ENCODE results near the gene NOXO1. TPM values are rescaled to one million over a fixed set of nuclear protein-coding genes. Genes with fewer than 3 reads are reported as not detected.

NOXO1 gene
- total RNA-seq, 2 experiments from 2014 or later: not detected

DNA sequence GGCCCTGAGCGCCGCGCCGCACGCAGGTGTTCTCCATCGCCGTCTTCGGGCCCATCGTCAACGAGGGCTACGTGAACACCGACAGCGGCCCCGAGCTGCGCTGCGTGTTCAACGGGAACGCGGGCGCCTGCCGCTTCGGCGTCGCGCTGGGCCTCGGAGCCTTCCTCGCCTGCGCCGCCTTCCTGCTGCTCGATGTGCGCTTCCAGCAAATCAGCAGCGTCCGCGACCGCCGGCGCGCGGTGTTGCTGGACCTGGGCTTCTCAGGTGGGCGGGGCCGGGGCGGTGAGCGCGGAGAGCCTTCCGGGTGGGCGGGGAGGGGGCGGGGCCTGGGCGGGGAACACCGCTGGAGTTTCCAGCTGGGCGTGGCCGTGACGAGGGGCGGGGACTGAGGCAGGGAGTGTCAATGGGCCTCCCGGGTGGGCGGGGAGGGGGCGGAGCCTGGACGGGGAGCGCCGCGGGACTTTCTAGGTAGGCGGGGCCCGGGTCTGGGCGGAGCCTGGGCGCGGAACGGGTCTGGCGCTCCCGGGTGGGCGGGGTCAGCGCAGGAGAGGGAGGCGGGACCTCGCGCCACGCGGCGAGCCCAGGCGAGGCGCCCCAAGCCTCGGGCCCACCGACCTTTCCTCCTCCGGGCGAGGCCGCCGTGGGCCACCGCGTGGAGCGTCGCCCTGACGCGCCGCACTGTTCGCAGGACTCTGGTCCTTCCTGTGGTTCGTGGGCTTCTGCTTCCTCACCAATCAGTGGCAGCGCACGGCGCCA is 10.9 kb upstream of the NOXO1 start:
- Mint-ChIP-seq H3K4me1 (ENCODE audit: low read depth) (peaks cover 25% of the 10 kb centered on the region), H3K4me3 (peak overlapping the region; percentile 71), H3K27me3 (peaks cover 12% of the 10 kb centered on the region), H3K9me3 (no peaks in the 10 kb centered on the region), H3K36me3 (peaks cover 2% of the 10 kb centered on the region), H3K27ac (no peak overlapping the region)
- CTCF ChIA-PET: interaction anchor here (1.5 to 2.8 kb wide), 2 partner anchors 11 to 12 kb away, joined by 4 to 18 read pairs; no protein-coding TSS in a partner anchor
- POLR2A ChIA-PET: interaction anchor here (1.6 to 2.8 kb wide), 4 partner anchors 17 to 163 kb away, joined by 4 to 25 read pairs (median 9); partner anchors contain the start of genes RPS2, TBL3 and TRAF7
- intact Hi-C loops (cut with micrococcal nuclease): loop anchor here (1.0 to 2.0 kb wide), 4 partner anchors 8 to 33 kb away; partner anchors contain the start of genes GFER, NDUFB10, RPS2 and ZNF598
- peak; percentile 99 for DNase-seq

DNA sequence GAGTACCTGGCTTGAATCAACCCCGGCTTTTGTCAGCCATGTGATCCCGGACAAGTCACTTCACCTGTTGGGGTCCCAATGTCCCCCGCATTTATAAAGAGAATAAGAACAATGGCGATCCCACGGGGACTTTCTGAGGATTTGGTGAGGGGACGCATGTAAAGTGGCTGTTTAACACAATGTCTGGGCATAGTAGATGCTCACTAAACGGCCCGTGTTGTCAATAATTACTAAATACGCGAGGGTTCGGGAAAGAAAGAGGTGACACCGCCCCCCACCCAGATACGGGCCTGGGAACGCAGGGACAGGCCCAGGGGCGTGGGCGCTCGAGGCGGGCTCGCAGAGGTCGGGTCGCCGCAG is 10.3 kb upstream of the NOXO1 start:
- DNase-seq: no peak
- intact Hi-C loops (cut with micrococcal nuclease): no loop called here
- H3K36me3 Mint-ChIP-seq: peaks cover 4% of the 10 kb centered on the region
- ChIA-PET POLR2A (interaction anchor here (1.1 to 2.8 kb wide), 6 partner anchors 10 to 164 kb away, joined by 3 to 25 read pairs (median 6); partner anchors contain the start of genes NOXO1, RPS2, TBL3 and TRAF7), CTCF (interaction anchor here (0.9 to 2.8 kb wide), 2 partner anchors 12 to 27 kb away, joined by 3 to 18 read pairs; partner anchors contain the start of gene RPS2)
- peak overlapping the region; percentile 49 for H3K27ac Mint-ChIP-seq
- H3K4me1 Mint-ChIP-seq (ENCODE audit: low read depth): peaks cover 25% of the 10 kb centered on the region
- no peaks in the 10 kb centered on the region for H3K9me3 Mint-ChIP-seq
- H3K4me3 Mint-ChIP-seq: peak overlapping the region; percentile 71
- H3K27me3 Mint-ChIP-seq: peaks cover 12% of the 10 kb centered on the region

DNA sequence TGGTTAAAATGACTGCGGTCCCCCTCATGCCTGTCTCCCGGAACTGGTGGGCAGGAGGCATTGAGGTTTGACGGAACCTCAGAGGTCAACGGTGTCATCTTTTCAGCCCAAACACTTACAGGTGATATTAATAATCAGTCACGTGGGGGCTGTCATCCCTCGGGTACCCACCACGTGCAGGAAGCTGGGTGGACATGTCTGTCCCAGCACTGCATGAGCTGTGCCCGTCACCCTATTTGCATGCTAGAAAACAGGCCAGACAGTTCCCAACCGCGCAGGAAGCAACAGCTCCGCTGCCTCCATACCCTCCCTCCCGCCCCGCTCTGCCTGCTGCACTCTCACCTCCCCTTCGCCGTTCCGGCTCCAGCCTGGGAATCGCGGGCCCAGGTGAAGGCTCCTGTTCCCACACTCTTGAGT is 9.9 kb upstream of the NOXO1 start:
- Mint-ChIP-seq H3K27me3 (peaks cover 12% of the 10 kb centered on the region), H3K4me3 (peak overlapping the region; percentile 71), H3K36me3 (peaks cover 4% of the 10 kb centered on the region)

DNA sequence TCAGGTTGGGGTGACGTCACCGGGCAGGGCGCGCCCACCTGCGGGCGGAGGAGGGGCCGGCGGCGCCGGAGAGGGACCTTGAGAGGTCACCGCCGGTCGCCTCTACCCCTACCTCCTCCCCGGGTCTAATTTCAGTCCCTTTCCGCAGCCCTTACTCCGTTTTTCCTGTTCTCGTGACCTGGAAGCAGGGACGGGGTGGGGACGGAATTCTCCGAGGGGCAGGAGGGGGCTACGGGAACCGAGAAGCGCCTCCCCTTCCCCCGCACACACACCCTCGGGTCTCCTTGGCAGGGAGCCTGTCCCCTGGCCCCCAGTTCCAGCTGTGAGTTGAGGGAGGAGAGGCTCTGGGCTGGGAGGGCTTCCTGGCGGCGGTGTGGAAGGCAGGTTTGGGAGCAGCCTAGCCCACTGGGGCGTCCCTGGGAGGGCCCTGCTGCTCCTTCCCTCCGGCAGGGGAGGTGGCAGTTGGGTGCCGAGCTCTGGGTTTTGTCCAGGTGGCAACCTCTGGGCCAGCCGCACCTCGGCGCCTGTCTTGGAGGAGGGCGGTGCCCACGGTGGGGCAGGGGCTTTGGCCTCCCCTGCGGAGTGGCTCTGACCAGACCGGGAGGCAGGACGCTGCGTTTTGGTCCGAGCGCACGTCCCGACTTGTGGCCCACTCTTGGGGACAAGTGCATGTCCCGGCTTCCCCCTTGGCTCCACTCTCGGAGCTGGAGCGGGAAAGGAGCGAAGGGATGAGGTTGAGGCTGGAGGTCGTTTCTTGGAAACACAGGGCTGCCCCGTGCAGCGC is 9.3 kb upstream of the NOXO1 start:
- intact Hi-C loops (cut with micrococcal nuclease): no loop called here
- Mint-ChIP-seq H3K4me3 (peak overlapping the region; percentile 71), H3K36me3 (peaks cover 4% of the 10 kb centered on the region), H3K4me1 (ENCODE audit: low read depth) (peaks cover 22% of the 10 kb centered on the region), H3K9me3 (no peaks in the 10 kb centered on the region), H3K27me3 (peaks cover 12% of the 10 kb centered on the region), H3K27ac (peak overlapping the region; percentile 49)
- DNase-seq: peak; percentile 67
- CTCF ChIA-PET: interaction anchor here (0.9 to 2.8 kb wide), 3 partner anchors 8 to 26 kb away, joined by 3 to 18 read pairs (median 3); partner anchors contain the start of gene RPS2
- POLR2A ChIA-PET: interaction anchor here (1.1 to 2.8 kb wide), 6 partner anchors 8 to 165 kb away, joined by 3 to 25 read pairs (median 6); partner anchors contain the start of genes NOXO1, RPS2, TBL3 and TRAF7

More for the DNA sequence above, 9.9 kb upstream of the NOXO1 start:
- peaks cover 23% of the 10 kb centered on the region for H3K4me1 Mint-ChIP-seq (ENCODE audit: low read depth)
- no peaks in the 10 kb centered on the region for H3K9me3 Mint-ChIP-seq
- intact Hi-C loops (cut with micrococcal nuclease): no loop called here
- DNase-seq: peak; percentile 76
- POLR2A ChIA-PET: interaction anchor here (1.1 to 2.8 kb wide), 6 partner anchors 9 to 164 kb away, joined by 3 to 25 read pairs (median 6); partner anchors contain the start of genes NOXO1, RPS2, TBL3 and TRAF7
- CTCF ChIA-PET: interaction anchor here (0.9 to 2.8 kb wide), 3 partner anchors 7 to 26 kb away, joined by 3 to 18 read pairs (median 3); partner anchors contain the start of gene RPS2
- peak overlapping the region; percentile 49 for H3K27ac Mint-ChIP-seq

DNA sequence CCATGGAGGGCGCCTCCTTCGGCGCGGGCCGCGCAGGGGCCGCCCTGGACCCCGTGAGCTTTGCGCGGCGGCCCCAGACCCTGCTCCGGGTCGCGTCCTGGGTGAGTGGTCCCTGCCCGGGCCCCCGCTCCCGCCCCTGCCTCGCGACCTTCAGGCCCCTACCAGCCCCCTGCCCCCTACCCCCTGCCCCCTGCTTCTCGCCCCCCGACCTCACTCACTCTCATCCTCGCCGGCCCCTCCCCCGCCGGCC is 8.8 kb upstream of the NOXO1 start:
- H3K9me3 Mint-ChIP-seq: no peaks in the 10 kb centered on the region
- POLR2A ChIA-PET: interaction anchor here (0.8 to 2.8 kb wide), 3 partner anchors 13 to 25 kb away, joined by 3 to 25 read pairs (median 10); partner anchors contain the start of genes RPS2 and TBL3
- DNase-seq: no peak
- peaks cover 12% of the 10 kb centered on the region for H3K27me3 Mint-ChIP-seq
- H3K27ac Mint-ChIP-seq: no peak overlapping the region
- CTCF ChIA-PET: interaction anchor here (1.0 to 2.8 kb wide), 2 partner anchors 8 to 14 kb away, joined by 3 to 18 read pairs; no protein-coding TSS in a partner anchor
- intact Hi-C loops (cut with micrococcal nuclease): no loop called here
- H3K36me3 Mint-ChIP-seq: peaks cover 4% of the 10 kb centered on the region
- peaks cover 27% of the 10 kb centered on the region for H3K4me1 Mint-ChIP-seq (ENCODE audit: low read depth)
- H3K4me3 Mint-ChIP-seq: no peak overlapping the region

DNA sequence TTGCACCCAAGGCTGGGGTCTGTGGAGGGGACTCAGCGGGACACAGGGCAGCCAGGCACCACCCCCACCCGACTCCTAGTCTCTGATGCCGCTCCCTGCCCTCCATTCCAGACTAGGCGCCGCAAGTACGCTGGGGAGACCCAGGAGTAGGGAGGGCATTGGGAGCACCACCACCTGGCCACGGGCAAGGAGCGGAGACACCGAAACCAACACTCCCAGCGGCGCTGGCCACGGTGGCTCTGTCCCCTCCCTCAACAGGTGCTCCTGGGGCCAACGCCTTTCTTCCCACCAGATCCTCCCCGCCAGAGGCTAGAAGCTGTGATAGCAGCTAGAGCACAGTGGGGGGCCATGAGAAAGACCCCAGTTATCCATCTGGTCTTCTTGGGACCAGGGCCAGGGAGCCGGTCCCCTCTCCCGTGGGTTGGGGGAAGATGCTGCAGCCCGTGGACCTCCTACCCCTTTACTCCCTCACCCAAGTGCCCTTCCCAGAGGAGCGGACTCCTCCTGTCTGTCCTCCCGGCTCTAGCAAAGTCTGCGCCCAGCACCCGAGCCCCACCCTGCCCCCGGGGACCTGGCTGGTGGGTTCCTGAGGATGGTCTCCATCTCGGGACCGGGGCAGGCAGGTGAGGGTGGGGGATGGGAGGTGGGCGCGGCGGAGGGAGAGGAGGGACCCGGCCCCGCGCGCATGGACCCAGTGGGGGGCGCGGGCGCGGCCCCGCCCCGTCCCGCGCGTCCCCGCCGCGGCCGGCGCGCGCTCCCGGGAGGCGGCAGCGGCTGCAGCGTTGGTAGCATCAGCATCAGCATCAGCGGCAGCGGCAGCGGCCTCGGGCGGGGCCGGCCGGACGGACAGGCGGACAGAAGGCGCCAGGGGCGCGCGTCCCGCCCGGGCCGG is 8.2 kb upstream of the NOXO1 start, which contains the start of gene SYNGR3:
TSS of gene SYNGR3 (plus strand) at position 762 of the 892 bp plus-strand sequence. CDS start 133 bp downstream, outside the sequence.
- DNase-seq: no peak
- intact Hi-C loops (cut with micrococcal nuclease): no loop called here

DNA sequence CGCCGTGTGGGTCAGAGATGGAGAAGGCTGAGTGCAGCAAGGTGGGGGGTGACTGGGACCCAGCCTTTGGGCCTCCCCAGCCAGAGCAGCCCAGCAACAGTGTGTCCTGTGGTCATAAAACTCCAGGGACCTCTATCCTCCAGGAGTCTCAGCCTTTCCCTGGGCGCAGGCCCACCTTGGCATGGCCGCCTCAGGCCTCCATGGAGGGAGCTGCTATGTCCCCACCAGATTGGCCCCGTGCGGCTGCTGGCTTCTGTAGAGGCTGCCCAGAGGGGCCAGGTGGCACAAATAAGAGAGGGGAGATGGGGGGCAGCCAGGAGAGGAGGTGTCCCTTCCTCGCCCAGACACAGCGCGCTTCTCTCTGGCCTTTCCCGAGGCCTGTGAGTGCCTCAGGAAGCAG is 5.9 kb upstream of the NOXO1 start:
- H3K27ac Mint-ChIP-seq: no peak overlapping the region
- no peak overlapping the region for H3K4me3 Mint-ChIP-seq
- CTCF ChIA-PET: interaction anchor here (1.3 to 2.7 kb wide), 2 partner anchors 9 to 17 kb away, joined by 3 to 12 read pairs; no protein-coding TSS in a partner anchor
- H3K9me3 Mint-ChIP-seq: no peaks in the 10 kb centered on the region
- intact Hi-C loops (cut with micrococcal nuclease): no loop called here
- POLR2A ChIA-PET: interaction anchor here (1.9 kb wide), 1 partner anchor 16 kb away, joined by 8 read pairs; the partner anchor contains the start of gene TBL3
- peaks cover 4% of the 10 kb centered on the region for H3K36me3 Mint-ChIP-seq
- peaks cover 23% of the 10 kb centered on the region for H3K27me3 Mint-ChIP-seq
- no peak for DNase-seq
- H3K4me1 Mint-ChIP-seq (ENCODE audit: low read depth): peaks cover 26% of the 10 kb centered on the region

More for the DNA sequence above, 8.2 kb upstream of the NOXO1 start, which contains the start of gene SYNGR3:
- peaks cover 33% of the 10 kb centered on the region for H3K4me1 Mint-ChIP-seq (ENCODE audit: low read depth)
- POLR2A ChIA-PET: interaction anchor here (0.8 kb wide), 1 partner anchor 14 kb away, joined by 3 read pairs; no protein-coding TSS in a partner anchor
- H3K36me3 Mint-ChIP-seq: peaks cover 4% of the 10 kb centered on the region
- H3K27ac Mint-ChIP-seq: no peak within 1 kb of the TSS
- peaks cover 12% of the 10 kb centered on the region for H3K27me3 Mint-ChIP-seq
- H3K4me3 Mint-ChIP-seq: peak within 1 kb of the TSS; percentile 71
- no peaks in the 10 kb centered on the region for H3K9me3 Mint-ChIP-seq
- CTCF ChIA-PET: interaction anchor here (1.0 to 2.8 kb wide), 3 partner anchors 9 to 15 kb away, joined by 3 to 18 read pairs (median 12); no protein-coding TSS in a partner anchor

DNA sequence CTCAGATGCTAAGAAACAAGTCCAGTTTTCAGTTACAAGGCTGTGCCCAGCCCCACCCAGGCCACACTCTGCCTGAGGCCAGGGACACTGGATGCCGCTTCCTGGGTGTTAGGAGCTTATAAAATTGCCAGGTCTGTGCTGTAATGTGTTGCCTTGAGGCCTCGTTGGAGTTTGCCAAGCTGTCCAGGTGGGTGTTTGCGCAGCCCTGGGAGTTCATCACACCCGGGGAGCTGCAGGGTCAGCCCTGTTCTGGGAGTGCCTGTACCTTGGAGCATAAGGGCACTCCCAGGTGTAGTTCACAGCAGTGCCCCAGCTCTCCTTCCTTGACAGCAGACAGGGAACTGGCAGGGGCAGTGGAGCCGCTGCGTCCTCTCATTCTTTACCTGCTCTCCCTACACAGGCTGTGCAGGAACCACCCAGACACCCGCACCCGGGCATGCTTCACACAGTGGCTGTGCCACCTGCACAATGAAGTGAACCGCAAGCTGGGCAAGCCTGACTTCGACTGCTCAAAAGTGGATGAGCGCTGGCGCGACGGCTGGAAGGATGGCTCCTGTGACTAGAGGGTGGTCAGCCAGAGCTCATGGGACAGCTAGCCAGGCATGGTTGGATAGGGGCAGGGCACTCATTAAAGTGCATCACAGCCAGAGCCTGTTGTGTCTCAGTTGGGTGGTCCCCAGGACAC is 4.3 kb upstream of the NOXO1 start:
- POLR2A ChIA-PET: interaction anchor here (1.6 to 3.6 kb wide), 3 partner anchors 20 to 25 kb away, joined by 5 to 22 read pairs (median 8); partner anchors contain the start of gene RPS2
- Mint-ChIP-seq H3K36me3 (peaks cover 4% of the 10 kb centered on the region), H3K4me3 (peak overlapping the region; percentile 81), H3K27me3 (peaks cover 33% of the 10 kb centered on the region), H3K4me1 (ENCODE audit: low read depth) (peaks cover 15% of the 10 kb centered on the region), H3K27ac (no peak overlapping the region), H3K9me3 (no peaks in the 10 kb centered on the region)
- intact Hi-C loops (cut with micrococcal nuclease): no loop called here
- CTCF ChIA-PET: interaction anchor here (2.4 kb wide), 1 partner anchor 18 kb away, joined by 15 read pairs; no protein-coding TSS in a partner anchor
- no peak for DNase-seq

DNA sequence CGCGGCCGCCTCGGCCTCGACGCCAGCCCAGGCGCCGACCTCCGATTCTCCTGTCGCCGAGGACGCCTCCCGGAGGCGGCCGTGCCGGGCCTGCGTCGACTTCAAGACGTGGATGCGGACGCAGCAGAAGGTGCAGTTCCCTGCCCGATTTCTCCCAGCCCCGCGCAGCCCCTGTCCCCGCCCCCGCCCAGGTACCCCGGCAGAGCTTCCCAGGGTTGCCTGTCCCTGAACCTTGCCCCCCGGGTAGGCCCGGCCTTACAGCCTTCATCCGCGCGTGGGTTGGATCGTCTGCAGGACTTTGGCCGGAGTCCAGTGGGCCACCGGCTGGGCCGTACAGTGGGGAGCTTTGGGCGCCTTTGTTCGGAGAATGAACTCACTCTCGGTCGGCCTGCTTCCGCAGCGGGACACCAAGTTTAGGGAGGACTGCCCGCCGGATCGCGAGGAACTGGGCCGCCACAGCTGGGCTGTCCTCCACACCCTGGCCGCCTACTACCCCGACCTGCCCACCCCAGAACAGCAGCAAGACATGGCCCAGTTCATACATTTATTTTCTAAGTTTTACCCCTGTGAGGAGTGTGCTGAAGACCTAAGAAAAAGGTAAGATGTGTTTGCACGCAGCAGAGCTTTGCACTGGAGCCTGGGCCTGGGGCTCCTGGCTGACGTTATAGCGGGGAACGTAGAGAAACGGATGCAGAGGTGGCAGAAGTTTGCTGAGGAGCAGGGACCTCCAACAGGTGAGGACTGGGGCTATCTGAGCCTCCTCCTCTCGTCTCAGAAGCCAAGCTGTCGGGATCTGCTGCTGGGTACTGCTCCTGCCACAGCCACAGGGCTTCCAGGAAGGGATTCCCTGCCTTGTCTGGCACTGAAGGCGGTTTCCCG is 3.3 kb upstream of the NOXO1 start:
- no peak for DNase-seq
- Mint-ChIP-seq H3K36me3 (peaks cover 4% of the 10 kb centered on the region), H3K4me3 (peak overlapping the region; percentile 81), H3K4me1 (ENCODE audit: low read depth) (peaks cover 15% of the 10 kb centered on the region), H3K27me3 (peaks cover 36% of the 10 kb centered on the region), H3K27ac (peak overlapping the region; percentile 58), H3K9me3 (no peaks in the 10 kb centered on the region)
- ChIA-PET CTCF (interaction anchor here (0.6 to 2.4 kb wide), 3 partner anchors 19 to 24 kb away, joined by 3 to 15 read pairs (median 3); partner anchors contain the start of gene RPS2), POLR2A (interaction anchor here (1.6 to 3.6 kb wide), 3 partner anchors 20 to 23 kb away, joined by 5 to 22 read pairs (median 8); partner anchors contain the start of gene RPS2)
- intact Hi-C loops (cut with micrococcal nuclease): loop anchor here (1.0 kb wide), 1 partner anchor 8 kb away; no protein-coding TSS in a partner anchor

Data from activated CD4-positive, alpha-beta memory T cell treated with anti-CD3 and anti-CD28 coated beads for 36 hours (primary cell).